ENCODE data around the gene SLIT1. TPM values are rescaled to one million over a fixed set of nuclear protein-coding genes. Genes with fewer than 3 reads are reported as not detected.

Gene SLIT1
- total RNA-seq, 1 donor from 2014 or later = 0.23 TPM

GRCh38 chr10:97062456-97062855, 123.3 kb downstream of the SLIT1 start:
- no peak overlapping the region for H3K4me2 ChIP-seq (ENCODE audit: low read length)
- H3K27ac ChIP-seq (ENCODE audit: low read depth, low read length) = no peak overlapping the region
- no peaks in the 10 kb centered on the region for H3K36me3 Mint-ChIP-seq (ENCODE audit: low read depth, unreplicated experiment)
- no peak overlapping the region for H3K27ac Mint-ChIP-seq (ENCODE audit: unreplicated experiment)
- H3K79me2 ChIP-seq (ENCODE audit: insufficient read depth, low read length) = no peaks in the 10 kb centered on the region
- H3K9me3 Mint-ChIP-seq (ENCODE audit: unreplicated experiment) = no peaks in the 10 kb centered on the region
- no peaks in the 10 kb centered on the region for H4K20me1 ChIP-seq (ENCODE audit: insufficient read depth, low read length)
- peaks cover 15% of the 10 kb centered on the region for H3K27me3 ChIP-seq (ENCODE audit: insufficient read depth, low read length)
- H3K9ac ChIP-seq (ENCODE audit: low read length) = no peak overlapping the region
- H3K4me1 ChIP-seq (ENCODE audit: insufficient read depth, low read length) = no peaks in the 10 kb centered on the region
- TF ChIP-seq EZH2 (IDR thresholded peaks at IDR 0.05; ENCODE audit: insufficient read depth, low read length) (no peak), CTCF (IDR thresholded peaks at IDR 0.05; ENCODE audit: insufficient read depth, low read depth, low read length) (no peak)
- no peak overlapping the region for H2AFZ ChIP-seq (ENCODE audit: low read depth, low read length)
- no peaks in the 10 kb centered on the region for H3K36me3 ChIP-seq (ENCODE audit: insufficient read depth, low read length)
- FAIRE-seq = no peak
- H3K4me3 ChIP-seq (ENCODE audit: insufficient read depth, low read depth, low read length) = no peak overlapping the region
- H3K4me1 Mint-ChIP-seq (ENCODE audit: low read depth, unreplicated experiment) = peaks cover 2% of the 10 kb centered on the region
- H3K4me3 Mint-ChIP-seq (ENCODE audit: unreplicated experiment) = no peak overlapping the region
- no peaks in the 10 kb centered on the region for H3K9me3 ChIP-seq (ENCODE audit: insufficient read depth, low read depth, low read length)
- no peak for DNase-seq (ENCODE audit: low read depth)
- peaks cover 48% of the 10 kb centered on the region for H3K27me3 Mint-ChIP-seq (ENCODE audit: low read depth, unreplicated experiment)

- peaks cover 15% of the 10 kb centered on the region for H3K27me3 ChIP-seq (ENCODE audit: insufficient read depth, low read length)
- FAIRE-seq (no peak), DNase-seq (ENCODE audit: low read depth) (no peak)
- no peaks in the 10 kb centered on the region for H4K20me1 ChIP-seq (ENCODE audit: insufficient read depth, low read length)
- H3K4me2 ChIP-seq (ENCODE audit: low read length) = no peak overlapping the region
- H3K4me1 ChIP-seq (ENCODE audit: insufficient read depth, low read length) = no peaks in the 10 kb centered on the region
- no peak overlapping the region for H3K4me3 ChIP-seq (ENCODE audit: insufficient read depth, low read depth, low read length)
- H3K9me3 ChIP-seq (ENCODE audit: insufficient read depth, low read depth, low read length) = no peaks in the 10 kb centered on the region
- H3K79me2 ChIP-seq (ENCODE audit: insufficient read depth, low read length) = no peaks in the 10 kb centered on the region
- Mint-ChIP-seq H3K27me3 (ENCODE audit: low read depth, unreplicated experiment) (peaks cover 51% of the 10 kb centered on the region), H3K9me3 (ENCODE audit: unreplicated experiment) (no peaks in the 10 kb centered on the region), H3K36me3 (ENCODE audit: low read depth, unreplicated experiment) (no peaks in the 10 kb centered on the region), H3K4me1 (ENCODE audit: low read depth, unreplicated experiment) (peaks cover 2% of the 10 kb centered on the region), H3K4me3 (ENCODE audit: unreplicated experiment) (no peak overlapping the region), H3K27ac (ENCODE audit: unreplicated experiment) (no peak overlapping the region)
- H2AFZ ChIP-seq (ENCODE audit: low read depth, low read length) = no peak overlapping the region
- H3K27ac ChIP-seq (ENCODE audit: low read depth, low read length) = no peak overlapping the region
- H3K36me3 ChIP-seq (ENCODE audit: insufficient read depth, low read length) = no peaks in the 10 kb centered on the region
- no peak overlapping the region for H3K9ac ChIP-seq (ENCODE audit: low read length)
- TF ChIP-seq EZH2 (IDR thresholded peaks at IDR 0.05; ENCODE audit: insufficient read depth, low read length) (no peak), CTCF (IDR thresholded peaks at IDR 0.05; ENCODE audit: insufficient read depth, low read depth, low read length) (no peak)
Measured at GRCh38 chr10:97062046-97062445, 123.7 kb downstream of the SLIT1 start.

- Mint-ChIP-seq H3K9me3 (ENCODE audit: unreplicated experiment) (no peaks in the 10 kb centered on the region), H3K27ac (ENCODE audit: unreplicated experiment) (no peak overlapping the region), H3K27me3 (ENCODE audit: low read depth, unreplicated experiment) (peaks cover 50% of the 10 kb centered on the region), H3K4me1 (ENCODE audit: low read depth, unreplicated experiment) (peaks cover 2% of the 10 kb centered on the region), H3K4me3 (ENCODE audit: unreplicated experiment) (no peak overlapping the region), H3K36me3 (ENCODE audit: low read depth, unreplicated experiment) (no peaks in the 10 kb centered on the region)
- Histone ChIP-seq H3K27me3 (ENCODE audit: insufficient read depth, low read length) (peaks cover 15% of the 10 kb centered on the region), H3K79me2 (ENCODE audit: insufficient read depth, low read length) (no peaks in the 10 kb centered on the region), H3K4me2 (ENCODE audit: low read length) (no peak overlapping the region), H4K20me1 (ENCODE audit: insufficient read depth, low read length) (no peaks in the 10 kb centered on the region), H3K4me1 (ENCODE audit: insufficient read depth, low read length) (no peaks in the 10 kb centered on the region), H2AFZ (ENCODE audit: low read depth, low read length) (no peak overlapping the region), H3K9ac (ENCODE audit: low read length) (no peak overlapping the region), H3K36me3 (ENCODE audit: insufficient read depth, low read length) (no peaks in the 10 kb centered on the region), H3K27ac (ENCODE audit: low read depth, low read length) (no peak overlapping the region), H3K4me3 (ENCODE audit: insufficient read depth, low read depth, low read length) (no peak overlapping the region), H3K9me3 (ENCODE audit: insufficient read depth, low read depth, low read length) (no peaks in the 10 kb centered on the region)
- DNase-seq (ENCODE audit: low read depth) (no peak), FAIRE-seq (no peak)
- TF ChIP-seq EZH2 (IDR thresholded peaks at IDR 0.05; ENCODE audit: insufficient read depth, low read length) (no peak), CTCF (IDR thresholded peaks at IDR 0.05; ENCODE audit: insufficient read depth, low read depth, low read length) (no peak)
Measured at GRCh38 chr10:97061423-97061822, 124.3 kb downstream of the SLIT1 start.
